Stimulated activated naive CD8-positive, alpha-beta T cell treated with anti-CD3 and anti-CD28 coated beads, Interleukin-15, amount 100 ng/mL, for 72 hours (primary cell): ENCODE results near the gene MYF5.

Source experiments
- ATAC-seq: fragments of 150-1000 bp; cut with Tn5 transposase; 2 replicates; pipeline ENCODE4 v1.10.0; 2021; ENCODE audit warnings: mild to moderate bottlenecking, moderate library complexity
- DNase-seq, 2 donors: peaks; one replicate each; pipeline ENCODE4 v3.0.0; 2021 to 2022
- H3K27ac Mint-ChIP-seq, 2 donors: one replicate each; pipeline ENCODE4 v1.8.0; 2022; ENCODE audit warnings: mild to moderate bottlenecking in 2 of 2, mixed read lengths in 2 of 2, moderate library complexity in 2 of 2
- H3K27me3 Mint-ChIP-seq: one replicate; pipeline ENCODE4 v1.8.0; 2022; ENCODE audit warnings: mixed read lengths
- H3K4me1 Mint-ChIP-seq: one replicate; pipeline ENCODE4 v1.8.0; 2022; ENCODE audit warnings: mild to moderate bottlenecking, mixed read lengths
- H3K4me3 Mint-ChIP-seq, 2 donors: one replicate each; pipeline ENCODE4 v1.8.0; 2022; ENCODE audit warnings: mild to moderate bottlenecking in 2 of 2, mixed read lengths in 2 of 2, moderate library complexity in 1 of 2
- H3K9me3 Mint-ChIP-seq, 2 donors: one replicate each; pipeline ENCODE4 v1.8.0; 2022; ENCODE audit warnings: mixed read lengths in 2 of 2

The MYF5 gene

GRCh38 chr12:80700327-80700726 lies 16.4 kb upstream of the MYF5 start:
- ATAC-seq (no peak), DNase-seq (no peak)
- Mint-ChIP-seq H3K4me1 (no peaks in the 10 kb centered on the region), H3K27me3 (no peaks in the 10 kb centered on the region), H3K27ac (no peak overlapping the region), H3K4me3 (no peak overlapping the region), H3K9me3 (peaks cover 0 to 7% of the 10 kb centered on the region in 2 donors)

- Mint-ChIP-seq H3K9me3 (peaks cover 0 to 7% of the 10 kb centered on the region in 2 donors), H3K4me1 (no peaks in the 10 kb centered on the region), H3K4me3 (no peak overlapping the region), H3K27ac (no peak overlapping the region), H3K27me3 (no peaks in the 10 kb centered on the region)
- ATAC-seq, result no peak
- no peak for DNase-seq
Measured at GRCh38 chr12:80701388-80701787, 15.3 kb upstream of the MYF5 start.

DNA sequence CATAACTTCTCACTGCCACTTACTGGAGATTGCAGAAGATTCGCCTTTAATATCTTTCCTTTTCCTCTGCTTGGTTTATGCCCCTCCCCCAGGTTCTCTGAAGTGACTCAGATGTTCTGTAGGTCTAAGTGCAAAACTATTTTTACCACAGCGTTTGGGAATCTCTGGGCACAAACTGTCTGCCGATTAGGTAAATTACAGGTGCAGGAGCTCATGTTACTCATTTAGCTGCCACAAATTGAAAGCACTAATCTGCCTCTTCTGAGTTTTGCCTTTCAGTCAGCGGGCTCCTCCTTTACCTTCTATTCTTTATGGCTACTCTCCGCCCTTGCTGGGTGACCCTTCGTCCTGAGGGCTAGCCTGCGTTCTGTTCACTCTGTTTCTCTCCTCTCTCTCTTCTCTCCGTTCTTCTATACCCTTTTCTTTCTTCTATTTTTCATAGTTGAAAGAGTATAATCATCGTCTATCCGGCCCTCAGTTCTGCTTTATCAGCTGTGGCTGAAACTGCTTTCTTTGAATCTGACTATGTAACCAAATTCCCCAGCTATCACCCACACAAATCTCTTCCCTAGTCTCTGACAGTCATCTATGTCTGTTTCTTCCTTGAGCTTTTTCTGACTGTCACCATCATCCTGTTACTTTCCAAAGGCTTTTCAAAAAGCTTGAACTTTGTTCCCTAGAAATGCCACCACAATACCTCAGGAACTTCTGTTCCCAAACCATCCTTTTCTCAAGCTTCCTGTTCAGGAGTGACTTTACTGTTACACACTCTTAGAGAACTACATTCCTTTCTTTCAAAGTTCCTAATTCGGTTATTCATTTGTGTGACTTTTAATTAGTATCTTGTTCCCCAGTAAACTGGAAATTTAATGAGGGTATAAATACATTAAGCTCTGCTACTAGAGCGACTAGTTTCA lies 13.6 kb upstream of the MYF5 start:
- Mint-ChIP-seq H3K27ac (no peak overlapping the region), H3K27me3 (peaks cover 17% of the 10 kb centered on the region), H3K4me1 (no peaks in the 10 kb centered on the region), H3K4me3 (no peak overlapping the region), H3K9me3 (peaks cover 0 to 7% of the 10 kb centered on the region in 2 donors)
- DNase-seq, result no peak
- no peak for ATAC-seq

- H3K4me1 Mint-ChIP-seq, result no peaks in the 10 kb centered on the region
- H3K27ac Mint-ChIP-seq, result no peak overlapping the region
- DNase-seq (no peak), ATAC-seq (no peak)
- H3K4me3 Mint-ChIP-seq, result no peak overlapping the region
- peaks cover 0 to 7% of the 10 kb centered on the region in 2 donors for H3K9me3 Mint-ChIP-seq
- peaks cover 30% of the 10 kb centered on the region for H3K27me3 Mint-ChIP-seq
Measured at GRCh38 chr12:80704420-80704819, 12.3 kb upstream of the MYF5 start.

- Mint-ChIP-seq H3K9me3 (peaks cover 7% of the 10 kb centered on the region in 2 donors), H3K27ac (no peak within 1 kb of the TSS), H3K4me3 (no peak within 1 kb of the TSS), H3K27me3 (peaks cover 45% of the 10 kb centered on the region), H3K4me1 (no peaks in the 10 kb centered on the region)
- no peak for DNase-seq
- ATAC-seq, result no peak
Measured at GRCh38 chr12:80707126-80707829, 9.4 kb upstream of the MYF5 start, which contains the start of gene MYF6. MYF6 (plus strand) TSS chr12:80707634; CDS start chr12:80707720, 86 bp downstream.

DNA sequence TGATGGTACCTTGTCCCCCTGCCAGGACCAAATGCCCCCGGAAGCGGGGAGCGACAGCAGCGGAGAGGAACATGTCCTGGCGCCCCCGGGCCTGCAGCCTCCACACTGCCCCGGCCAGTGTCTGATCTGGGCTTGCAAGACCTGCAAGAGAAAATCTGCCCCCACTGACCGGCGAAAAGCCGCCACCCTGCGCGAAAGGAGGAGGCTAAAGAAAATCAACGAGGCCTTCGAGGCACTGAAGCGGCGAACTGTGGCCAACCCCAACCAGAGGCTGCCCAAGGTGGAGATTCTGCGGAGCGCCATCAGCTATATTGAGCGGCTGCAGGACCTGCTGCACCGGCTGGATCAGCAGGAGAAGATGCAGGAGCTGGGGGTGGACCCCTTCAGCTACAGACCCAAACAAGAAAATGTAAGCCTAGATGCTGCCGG lies 8.9 kb upstream of the MYF5 start:
- peaks cover 7% of the 10 kb centered on the region in 2 donors for H3K9me3 Mint-ChIP-seq
- H3K27ac Mint-ChIP-seq, result no peak overlapping the region
- DNase-seq (no peak), ATAC-seq (no peak)
- H3K4me1 Mint-ChIP-seq, result no peaks in the 10 kb centered on the region
- H3K4me3 Mint-ChIP-seq, result no peak overlapping the region
- H3K27me3 Mint-ChIP-seq, result peaks cover 45% of the 10 kb centered on the region

GRCh38 chr12:80708259-80708974 lies 8.3 kb upstream of the MYF5 start:
- ATAC-seq (no peak), DNase-seq (no peak)
- Mint-ChIP-seq H3K27ac (no peak overlapping the region), H3K9me3 (peaks cover 1 to 7% of the 10 kb centered on the region in 2 donors), H3K4me3 (no peak overlapping the region), H3K27me3 (peaks cover 45% of the 10 kb centered on the region), H3K4me1 (no peaks in the 10 kb centered on the region)

DNA sequence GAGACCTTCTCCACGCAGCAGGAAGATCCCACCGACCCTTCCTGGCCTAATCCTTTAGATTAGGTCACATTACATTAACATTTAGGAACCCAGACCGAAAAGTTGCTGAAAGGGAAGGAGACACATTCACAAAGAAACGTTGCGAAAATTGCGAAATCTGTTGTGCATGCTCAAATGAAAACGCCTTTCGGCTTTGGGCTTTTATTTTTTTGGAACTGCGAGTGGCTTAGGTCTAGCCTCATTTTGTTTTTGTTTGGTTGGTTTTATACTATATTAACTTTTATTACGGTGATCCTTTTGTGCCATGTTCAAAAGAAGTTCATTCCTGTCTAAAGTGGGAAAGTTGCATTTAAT lies 7.8 kb upstream of the MYF5 start:
- ATAC-seq, result no peak
- H3K27ac Mint-ChIP-seq, result no peak overlapping the region
- H3K4me3 Mint-ChIP-seq, result no peak overlapping the region
- no peaks in the 10 kb centered on the region for H3K4me1 Mint-ChIP-seq
- H3K27me3 Mint-ChIP-seq, result peaks cover 50% of the 10 kb centered on the region
- DNase-seq, result no peak
- peaks cover 0 to 7% of the 10 kb centered on the region in 2 donors for H3K9me3 Mint-ChIP-seq

DNA sequence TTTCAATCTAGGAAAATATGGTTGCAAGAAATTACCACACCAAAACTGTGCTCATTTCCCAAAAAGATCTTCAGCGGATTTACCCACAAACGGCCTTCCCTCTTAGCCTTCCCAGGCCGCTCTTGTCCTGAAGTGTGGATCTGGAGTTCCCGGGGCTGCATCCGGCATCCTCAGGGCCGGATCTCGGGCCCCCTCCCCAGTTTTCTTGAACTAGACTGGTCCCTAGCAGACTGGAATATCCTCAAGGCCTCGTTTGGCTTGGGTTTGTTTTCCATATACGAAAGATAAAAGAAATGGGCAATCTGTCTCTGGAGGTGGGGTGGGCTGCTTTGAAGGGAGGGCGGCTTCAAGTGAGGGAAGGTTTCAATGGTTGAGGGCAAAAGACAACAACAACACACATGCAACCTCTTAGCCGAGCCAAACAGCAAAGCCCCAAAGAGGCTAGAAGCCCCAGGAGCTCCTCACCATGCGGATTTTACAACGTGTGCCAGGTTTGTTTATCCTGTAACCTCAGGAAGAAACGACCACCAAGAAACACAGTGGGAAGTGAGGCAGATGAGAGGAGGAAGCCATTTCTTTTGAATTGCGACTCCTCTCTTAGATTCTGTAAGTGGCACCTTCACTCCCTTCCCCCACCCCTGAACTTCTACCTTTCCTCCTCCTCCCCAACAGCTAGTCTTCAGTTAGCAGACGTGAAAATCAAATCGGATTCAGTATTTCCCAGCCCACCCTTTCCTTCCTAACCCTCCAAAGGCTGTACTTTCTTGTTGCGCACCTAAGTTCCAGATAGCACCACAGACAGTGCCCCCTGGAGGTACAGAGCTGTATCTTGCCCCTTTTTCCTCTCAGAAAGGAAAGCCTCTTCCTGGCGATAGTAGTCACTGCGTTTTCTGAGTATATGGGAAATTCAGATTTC lies 6.6 kb upstream of the MYF5 start:
- H3K27ac Mint-ChIP-seq, result no peak overlapping the region
- no peak overlapping the region for H3K4me3 Mint-ChIP-seq
- H3K9me3 Mint-ChIP-seq, result peaks cover 0 to 7% of the 10 kb centered on the region in 2 donors
- H3K27me3 Mint-ChIP-seq, result peaks cover 62% of the 10 kb centered on the region
- no peak for DNase-seq
- ATAC-seq, result no peak
- H3K4me1 Mint-ChIP-seq, result no peaks in the 10 kb centered on the region

DNA sequence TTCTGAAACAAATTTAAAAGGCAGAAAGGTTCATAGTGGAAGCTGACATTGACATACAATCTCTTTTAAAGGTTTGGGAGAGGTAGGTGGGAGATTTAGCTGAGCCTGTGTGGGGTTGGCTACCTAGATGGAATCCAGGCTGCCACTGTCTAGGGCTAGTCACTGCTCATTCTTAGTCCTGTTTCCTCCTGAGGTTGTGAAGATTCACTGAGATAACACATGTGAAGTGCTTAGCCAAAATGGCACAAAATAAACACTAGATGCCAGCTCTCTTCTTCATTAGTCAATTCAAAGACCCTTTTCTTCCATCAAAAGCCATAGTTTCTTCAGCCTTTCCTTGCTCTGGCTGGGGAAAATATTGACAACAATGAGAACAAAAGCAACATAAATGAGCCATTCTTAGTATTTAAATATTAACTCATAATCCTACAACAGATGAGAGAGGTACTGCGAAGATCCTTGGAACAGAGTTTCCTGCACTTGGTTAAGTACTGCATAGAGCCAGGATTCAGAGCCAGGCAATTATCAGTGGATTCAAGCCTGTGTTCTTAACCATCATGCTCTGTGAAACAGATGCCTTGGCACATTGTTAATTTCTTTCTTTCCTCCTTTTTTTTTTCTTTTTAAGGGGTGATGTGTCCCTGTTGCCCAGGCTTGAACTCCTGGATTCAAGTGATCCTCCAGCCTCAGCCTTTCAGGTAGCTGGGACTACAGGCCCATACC lies 5.8 kb upstream of the MYF5 start:
- Mint-ChIP-seq H3K4me3 (no peak overlapping the region), H3K9me3 (peaks cover 0 to 7% of the 10 kb centered on the region in 2 donors), H3K27ac (no peak overlapping the region), H3K4me1 (no peaks in the 10 kb centered on the region), H3K27me3 (peaks cover 69% of the 10 kb centered on the region)
- no peak for DNase-seq
- ATAC-seq, result no peak

GRCh38 chr12:80711866-80712265 lies 4.8 kb upstream of the MYF5 start:
- ATAC-seq, result no peak
- H3K4me1 Mint-ChIP-seq, result no peaks in the 10 kb centered on the region
- H3K27me3 Mint-ChIP-seq, result peaks cover 74% of the 10 kb centered on the region
- no peak overlapping the region for H3K27ac Mint-ChIP-seq
- no peak for DNase-seq
- no peak overlapping the region for H3K4me3 Mint-ChIP-seq
- peaks cover 0 to 7% of the 10 kb centered on the region in 2 donors for H3K9me3 Mint-ChIP-seq

DNA sequence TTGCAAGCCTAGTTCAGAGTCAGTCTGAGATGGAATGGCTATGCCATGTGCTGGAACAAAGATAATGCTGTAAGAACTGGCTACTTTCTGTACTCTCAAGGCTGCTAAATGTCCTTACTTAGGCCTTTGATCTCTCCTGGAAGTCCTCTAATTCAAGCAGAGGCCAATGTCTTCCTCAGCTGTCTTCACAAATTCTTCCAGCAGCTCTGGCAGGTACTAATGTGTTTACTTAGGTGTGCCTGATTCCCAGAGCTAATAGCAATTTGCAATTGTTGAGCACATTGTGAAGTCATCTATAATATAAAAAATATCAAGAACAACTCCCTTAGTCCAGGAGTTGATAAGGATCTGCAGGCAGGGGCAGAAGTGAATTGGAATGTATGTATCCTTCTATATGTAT lies 3.8 kb upstream of the MYF5 start:
- H3K4me1 Mint-ChIP-seq, result no peaks in the 10 kb centered on the region

DNA sequence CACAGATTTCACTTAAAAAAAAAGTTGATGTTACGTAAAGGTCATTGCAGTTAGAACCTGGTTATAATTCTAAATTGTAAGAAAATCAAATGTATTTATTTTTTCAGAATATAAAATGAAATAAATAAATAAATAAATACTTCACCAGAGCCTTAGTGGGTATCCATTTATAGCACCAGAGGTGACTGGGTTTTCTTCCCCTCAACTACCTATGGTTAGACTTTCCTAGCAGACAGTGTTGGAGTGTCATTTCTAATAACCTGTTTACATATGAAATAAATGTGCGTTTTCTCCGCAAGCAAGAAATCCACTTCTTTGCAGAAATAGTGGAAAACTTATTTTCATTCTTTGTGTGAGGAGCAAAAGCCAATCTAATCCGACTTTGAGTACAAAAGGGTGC lies 3.3 kb upstream of the MYF5 start:
- Mint-ChIP-seq H3K27me3 (peaks cover 66% of the 10 kb centered on the region), H3K4me3 (no peak overlapping the region), H3K27ac (no peak overlapping the region), H3K9me3 (peaks cover 0 to 7% of the 10 kb centered on the region in 2 donors), H3K4me1 (no peaks in the 10 kb centered on the region)
- DNase-seq (no peak), ATAC-seq (no peak)

More for the DNA sequence above, 3.8 kb upstream of the MYF5 start:
- DNase-seq (no peak), ATAC-seq (no peak)
- no peak overlapping the region for H3K27ac Mint-ChIP-seq
- H3K9me3 Mint-ChIP-seq, result peaks cover 0 to 7% of the 10 kb centered on the region in 2 donors
- H3K27me3 Mint-ChIP-seq, result peaks cover 66% of the 10 kb centered on the region
- no peak overlapping the region for H3K4me3 Mint-ChIP-seq

GRCh38 chr12:80714055-80714454 lies 2.7 kb upstream of the MYF5 start:
- H3K27ac Mint-ChIP-seq, result no peak overlapping the region
- DNase-seq, result no peak
- H3K4me3 Mint-ChIP-seq, result no peak overlapping the region
- H3K9me3 Mint-ChIP-seq, result peaks cover 0 to 7% of the 10 kb centered on the region in 2 donors
- ATAC-seq, result no peak
- no peaks in the 10 kb centered on the region for H3K4me1 Mint-ChIP-seq
- H3K27me3 Mint-ChIP-seq, result peaks cover 65% of the 10 kb centered on the region
